GM18951 (cell line): ENCODE data around the gene HTRA2.

Experiments used
- POLR2A ChIP-seq: IDR thresholded peaks from 4 replicates; pipeline ENCODE4 v1.6.1; 2011; ENCODE audit warnings: mild to moderate bottlenecking; ENCODE audit not compliant: insufficient read length, insufficient read depth; ENCODE audit errors: extremely low read depth
- in situ Hi-C: fragments of 300-500 bp; cut with MboI; formaldehyde crosslinking; loops from one replicate; pipeline ENCODE4 v1.12.0; 2022; ENCODE audit warnings: low sequenced_read_pairs, mixed read lengths, inconsistent platforms; ENCODE audit not compliant: unreplicated experiment

Gene HTRA2

DNA sequence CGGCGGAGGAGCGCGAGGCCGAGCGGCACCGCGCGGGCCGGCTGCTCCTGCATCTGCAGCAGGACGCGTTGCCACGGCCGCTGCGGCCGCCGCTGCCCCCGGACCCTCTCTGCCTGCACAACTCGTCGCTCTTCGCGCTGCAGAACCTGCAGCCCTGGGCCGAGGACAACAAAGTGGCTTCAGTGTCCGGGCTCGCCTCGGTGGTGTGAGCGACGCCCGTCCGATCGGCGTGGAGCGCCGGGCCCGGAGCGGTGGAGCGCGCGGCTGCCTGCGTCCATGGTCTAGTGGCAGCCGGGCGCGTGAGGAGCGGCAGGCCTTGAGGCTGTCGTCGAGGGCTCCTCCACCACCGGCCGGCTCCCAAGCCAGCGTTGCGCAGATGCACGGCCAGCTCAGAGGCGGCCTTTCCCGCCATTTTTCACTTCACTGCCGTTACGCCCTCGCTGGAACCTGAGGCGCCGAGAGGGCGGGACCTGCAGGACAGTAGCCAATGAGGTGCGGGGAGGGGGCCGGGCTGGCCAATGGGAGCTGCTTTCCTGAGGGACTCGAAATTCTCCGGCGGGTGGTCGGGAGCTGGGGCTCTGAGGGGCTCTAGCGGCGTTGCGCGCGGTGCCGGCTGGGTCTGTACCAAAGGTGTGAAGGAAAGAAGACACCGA is 13.6 kb upstream of the HTRA2 start:
- no peak for TF ChIP-seq POLR2A
- in situ Hi-C loops = no loop called here

GRCh38 chr2:74516650-74517049 is 13.1 kb upstream of the HTRA2 start:
- TF ChIP-seq POLR2A = no peak
- in situ Hi-C loops = no loop called here

- in situ Hi-C loops = no loop called here
- no peak for TF ChIP-seq POLR2A
Measured at GRCh38 chr2:74522516-74522915, 7.2 kb upstream of the HTRA2 start.

DNA sequence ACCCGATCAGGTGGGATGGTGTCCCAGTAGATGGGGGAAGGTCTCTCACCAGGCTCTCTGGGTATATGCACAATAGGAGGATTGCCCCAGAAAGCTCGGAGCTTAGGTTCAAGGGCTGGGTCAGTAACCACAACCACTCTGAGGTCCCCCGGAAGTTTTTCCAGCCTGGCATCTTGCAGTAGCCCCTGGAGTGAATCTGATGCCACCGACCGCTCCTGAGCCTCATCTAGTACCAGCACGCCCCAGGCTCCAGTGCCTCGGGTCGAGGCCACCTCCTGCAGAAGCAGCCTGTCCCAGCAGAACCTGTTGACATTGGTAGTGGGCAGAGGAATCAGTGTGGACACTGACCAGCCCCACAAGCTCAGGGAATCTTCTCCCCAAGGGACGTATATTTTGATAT is 5.7 kb upstream of the HTRA2 start:
- in situ Hi-C loops = no loop called here
- TF ChIP-seq POLR2A = no peak

GRCh38 chr2:74524955-74525716 is 4.6 kb upstream of the HTRA2 start:
- in situ Hi-C loops = no loop called here
- TF ChIP-seq POLR2A = no peak

DNA sequence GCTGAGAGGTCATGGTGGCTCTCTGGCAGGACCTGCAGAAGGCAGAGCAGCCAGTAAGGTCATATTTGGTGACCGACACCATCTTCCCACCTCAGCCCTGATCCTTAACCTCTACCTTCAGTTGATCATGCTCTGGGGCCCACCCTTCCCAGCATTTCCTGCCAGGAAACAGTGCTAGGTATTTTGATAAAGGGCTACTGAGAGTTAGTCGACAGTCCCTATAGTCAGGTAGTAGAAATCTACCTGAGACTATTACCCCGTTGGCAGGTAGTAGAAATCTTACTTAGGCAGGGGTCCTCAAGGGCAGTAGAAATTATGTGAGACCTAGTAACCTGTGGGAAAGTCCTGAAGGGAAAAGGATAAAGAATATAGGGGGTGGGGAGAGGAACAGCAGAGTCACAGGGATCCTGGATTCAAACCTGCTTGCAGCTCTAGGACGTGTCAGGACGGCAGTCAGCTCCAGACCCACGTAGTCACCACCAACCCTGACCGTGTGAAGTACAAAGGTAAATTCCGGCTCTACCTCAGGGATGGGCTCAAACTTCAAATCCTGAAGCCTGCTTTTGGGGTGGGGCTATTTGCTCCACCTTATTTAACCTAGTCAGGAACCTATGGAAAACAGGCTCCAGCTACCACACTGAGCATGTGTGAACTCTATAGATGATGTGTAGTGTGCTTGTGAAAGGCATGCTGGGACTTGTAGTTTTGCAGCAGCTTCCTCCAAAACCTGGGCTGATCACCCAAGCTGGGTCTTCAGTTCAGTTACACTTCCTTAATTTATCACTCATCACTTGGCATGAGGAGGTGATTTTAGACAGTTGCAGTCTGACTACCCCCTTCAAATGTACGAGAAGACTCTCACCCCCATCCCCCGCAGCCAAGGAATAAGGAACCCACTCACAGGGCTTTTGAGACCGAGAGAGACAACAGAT is 3.8 kb upstream of the HTRA2 start, which contains the start of gene DQX1:
TSS of gene DQX1 (minus strand) at position 515 of the 932 bp plus-strand sequence. CDS start at position 13, 502 bp downstream.
- no peak for TF ChIP-seq POLR2A
- in situ Hi-C loops = no loop called here

- no peak for TF ChIP-seq POLR2A
- in situ Hi-C loops = no loop called here
Measured at GRCh38 chr2:74526649-74527230, 3.0 kb upstream of the HTRA2 start.

GRCh38 chr2:74527741-74528140 is 2.0 kb upstream of the HTRA2 start:
- TF ChIP-seq POLR2A = no peak
- in situ Hi-C loops = no loop called here

DNA sequence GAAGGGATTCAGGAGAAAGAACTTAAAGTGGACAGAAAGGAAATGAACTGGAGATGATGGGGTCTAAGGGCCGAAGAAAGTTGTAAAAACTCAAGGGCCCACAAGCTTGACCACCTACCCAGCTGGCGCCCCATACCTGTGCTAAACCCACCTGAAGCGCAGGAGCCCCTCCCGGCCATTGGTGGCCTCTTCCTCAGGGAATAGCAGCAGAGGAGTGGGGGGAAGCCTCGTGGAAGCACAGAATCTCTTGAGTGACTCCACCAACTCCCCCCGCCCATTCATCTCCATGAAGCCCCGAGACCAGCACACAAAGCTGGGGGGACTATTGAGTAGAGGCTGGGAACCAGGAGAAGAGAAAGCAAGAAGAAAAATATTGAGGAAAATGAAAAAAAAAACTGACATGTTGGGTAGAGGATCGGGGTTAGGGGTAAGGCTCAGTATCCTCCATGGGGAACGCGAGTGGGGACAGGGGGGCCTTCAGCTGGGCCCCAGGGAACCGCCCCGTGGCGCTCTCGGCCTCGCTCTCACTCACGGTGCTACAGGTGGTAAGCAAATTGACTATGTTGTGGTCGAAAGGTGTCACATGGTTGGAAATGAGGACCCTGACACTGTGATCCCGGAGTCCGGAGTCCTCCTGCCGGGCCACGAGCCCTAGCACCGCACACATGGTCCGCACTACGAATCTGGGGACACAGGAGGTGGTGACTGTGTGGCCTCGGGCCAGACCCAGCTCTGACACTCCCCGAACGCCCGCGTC is 955 bp upstream of the HTRA2 start:
- no peak for TF ChIP-seq POLR2A
- in situ Hi-C loops = no loop called here

- in situ Hi-C loops = no loop called here
- peak; percentile 57 for TF ChIP-seq POLR2A
Measured at GRCh38 chr2:74530239-74531187, 780 bp downstream of the HTRA2 start.

GRCh38 chr2:74531666-74532065 is 1.9 kb downstream of the HTRA2 start:
- in situ Hi-C loops = no loop called here
- no peak for TF ChIP-seq POLR2A
